ENCODE results near the gene TESMIN.

TESMIN gene

DNA sequence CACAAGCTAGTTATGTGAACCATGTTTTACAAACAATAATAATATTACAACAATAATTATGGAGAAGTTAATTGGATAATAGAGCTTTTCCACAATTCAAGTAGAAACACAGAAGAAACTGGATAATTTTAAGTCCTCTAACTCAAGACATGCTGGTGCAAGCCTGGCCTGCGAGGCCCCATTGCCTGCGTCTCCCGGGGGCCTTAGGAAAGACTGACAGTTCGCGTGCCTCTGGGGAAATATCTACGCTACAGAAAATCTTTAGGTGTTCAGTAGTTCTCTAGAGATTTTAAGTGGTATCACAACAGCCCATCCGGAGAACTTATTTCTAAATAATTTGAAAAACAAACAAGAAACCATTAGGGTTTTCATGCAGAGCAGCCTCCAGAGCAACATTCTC, 43.8 kb downstream of the TESMIN start:
- DNase-seq: no peak

DNA sequence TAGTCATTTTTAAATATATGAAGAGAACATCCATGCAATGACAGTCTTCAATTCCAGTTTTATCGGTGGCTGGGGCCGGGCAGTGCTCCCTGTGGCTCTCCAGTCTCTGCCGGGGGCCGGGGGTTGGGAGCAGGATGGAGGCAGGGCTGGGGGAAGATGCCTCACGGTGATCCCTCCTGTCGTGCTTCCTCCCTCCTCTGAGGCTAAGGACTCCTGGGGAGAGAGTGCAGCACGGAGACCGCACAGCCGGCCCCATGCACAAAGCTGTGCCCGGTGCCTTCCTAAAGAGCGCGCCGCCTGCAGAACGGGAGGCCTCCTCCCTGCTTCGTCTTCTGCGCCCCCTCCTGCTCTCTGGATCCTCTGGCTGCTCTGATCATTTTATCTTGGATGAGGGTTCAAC, 46.4 kb downstream of the TESMIN start:
- no peak for DNase-seq

DNA sequence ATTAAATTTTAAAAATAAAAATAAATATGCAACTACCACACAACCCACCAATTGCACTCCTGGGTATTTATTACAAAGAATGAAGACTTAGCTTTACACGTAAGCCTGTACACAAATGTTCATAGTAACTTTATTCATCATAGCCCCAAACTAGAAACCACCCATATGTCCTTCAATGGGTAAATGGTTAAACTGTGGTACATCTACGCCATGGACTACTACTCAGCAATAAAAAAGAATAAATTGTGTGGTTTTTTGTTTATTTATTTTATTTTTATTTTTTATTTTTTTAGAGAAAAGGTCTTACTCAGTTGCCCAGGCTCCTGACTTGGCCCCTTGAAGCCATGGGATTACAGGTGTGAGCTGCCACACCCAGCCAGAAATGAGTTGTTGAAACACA, 52.3 kb downstream of the TESMIN start:
- no peak for DNase-seq

DNA sequence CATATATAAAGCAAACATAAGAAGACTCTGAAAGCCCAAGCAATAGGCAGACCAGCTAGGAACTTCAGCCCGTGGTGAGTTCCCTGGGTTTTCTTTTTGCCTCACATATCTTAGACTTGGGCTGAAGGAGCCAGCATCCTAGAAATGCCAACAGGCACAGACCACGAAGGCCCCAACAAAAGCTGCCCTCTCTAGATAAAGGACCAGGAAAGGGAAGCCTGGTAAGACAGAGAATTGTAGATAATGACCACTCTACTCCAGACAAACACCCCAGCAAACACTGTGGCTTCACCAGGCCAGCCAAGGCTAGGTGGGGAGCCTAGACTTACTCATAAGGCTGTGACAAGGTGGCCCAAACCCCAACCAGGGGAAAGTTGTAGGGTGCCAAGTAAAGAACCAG, 55.8 kb downstream of the TESMIN start:
- DNase-seq: no peak

DNA sequence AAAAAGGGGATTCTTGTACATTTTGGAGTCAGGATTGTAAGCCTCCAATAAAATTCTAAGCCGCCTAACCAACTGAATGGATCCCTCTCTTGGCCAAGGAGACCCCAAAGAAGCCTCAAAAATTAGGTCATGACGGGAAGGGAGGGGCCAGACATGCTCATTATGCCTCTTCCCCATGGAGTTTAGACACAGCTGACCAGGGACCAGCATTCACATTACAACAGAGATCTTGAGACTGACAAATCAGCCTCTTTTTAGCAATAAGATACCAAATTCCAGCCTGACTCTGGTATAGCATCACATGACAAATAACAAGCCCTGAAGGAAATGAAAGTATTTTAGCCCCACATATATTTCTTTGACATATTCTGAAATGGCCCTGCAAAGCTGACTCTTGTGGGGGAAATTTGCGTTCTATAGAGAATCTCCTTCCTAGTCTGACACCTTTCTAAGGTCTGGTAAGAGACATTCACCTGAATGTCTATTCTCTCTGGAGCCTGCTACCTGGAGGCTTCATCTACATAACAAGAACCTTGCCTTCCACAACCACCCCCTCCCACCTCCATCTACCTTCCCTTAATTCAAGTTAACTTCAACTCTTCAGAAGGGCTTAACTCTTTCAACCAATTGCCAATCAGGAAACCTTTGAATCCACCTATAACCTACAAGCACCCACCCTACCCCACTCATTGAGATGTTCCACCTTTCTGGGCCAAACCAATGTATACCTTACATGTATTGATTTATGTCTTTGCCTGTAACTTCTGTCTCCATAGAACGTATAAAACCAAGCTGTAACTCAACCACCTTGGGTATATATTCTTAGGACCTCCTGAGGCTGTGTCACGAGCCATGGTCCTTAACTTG, 56.7 kb downstream of the TESMIN start:
- DNase-seq: no peak

DNA sequence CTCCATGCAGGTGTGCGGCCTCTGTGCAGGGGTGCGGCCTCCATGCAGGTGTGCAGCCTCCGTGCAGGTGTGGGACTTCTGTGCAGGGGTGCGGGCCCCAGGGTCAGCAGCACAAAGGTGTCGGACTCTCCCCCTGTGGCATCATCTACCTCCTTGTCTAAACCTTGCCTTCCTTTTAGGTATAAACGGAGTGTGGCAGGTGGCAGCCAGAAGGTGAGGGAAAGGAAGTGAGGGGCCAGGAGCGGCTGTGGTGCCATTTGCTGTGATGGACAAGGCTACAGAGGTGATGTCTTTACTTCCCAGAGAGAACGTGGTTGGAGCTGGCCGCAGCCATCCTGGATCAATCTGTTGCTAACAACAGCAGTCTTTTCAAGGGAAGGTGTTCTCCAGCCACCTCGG, 57.8 kb downstream of the TESMIN start:
- DNase-seq: no peak

DNA sequence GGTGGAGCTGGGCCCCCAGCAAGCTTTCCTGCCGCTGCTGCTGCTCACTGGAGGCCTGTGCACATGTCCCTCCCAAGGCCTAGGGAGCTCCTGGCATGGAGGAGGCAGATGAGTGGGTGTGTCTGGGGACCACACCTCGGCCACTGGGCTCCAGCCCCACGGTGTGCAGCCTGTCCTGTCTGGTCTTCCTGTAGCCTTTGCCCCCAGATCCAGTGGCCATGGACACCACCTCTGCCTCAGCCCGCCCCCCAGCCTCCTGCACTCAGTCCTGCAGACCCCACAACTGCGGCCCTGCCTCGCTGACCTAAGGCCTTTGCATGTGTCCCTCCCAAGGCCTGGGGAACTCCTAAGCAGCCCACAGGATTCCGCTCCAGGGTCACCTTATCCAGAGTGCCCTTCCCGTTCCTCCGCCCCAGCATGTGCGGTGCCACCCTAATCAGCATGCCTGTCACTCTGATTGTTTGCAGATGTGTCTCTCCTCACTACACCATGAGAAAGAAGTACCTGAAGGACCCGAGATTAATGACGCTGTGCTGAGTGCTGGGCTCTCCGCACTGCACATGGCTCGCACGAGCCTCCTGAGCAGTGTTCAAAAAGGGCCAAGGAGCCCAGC, 58.3 kb downstream of the TESMIN start:
- DNase-seq: no peak

DNA sequence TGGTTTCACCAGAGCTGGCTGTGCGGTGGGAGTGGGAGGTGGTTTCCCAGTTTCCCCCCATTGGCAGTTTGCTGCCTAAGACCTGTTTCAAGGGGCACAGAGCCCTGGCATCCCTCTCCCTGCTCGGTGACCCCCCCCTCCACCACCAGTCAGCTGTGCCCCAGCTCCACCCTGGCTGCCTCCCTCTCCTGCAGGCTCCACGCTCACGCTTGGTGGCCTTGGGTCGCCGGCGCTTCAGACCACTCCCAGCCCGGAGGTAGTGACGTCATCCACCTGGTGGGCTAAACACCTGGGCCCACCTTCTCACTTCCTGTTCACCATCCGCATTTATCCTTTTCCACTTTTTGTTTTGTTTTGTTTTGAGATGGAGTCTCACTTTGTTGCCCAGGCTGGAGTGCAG, 59.2 kb downstream of the TESMIN start:
- no peak for DNase-seq

DNA sequence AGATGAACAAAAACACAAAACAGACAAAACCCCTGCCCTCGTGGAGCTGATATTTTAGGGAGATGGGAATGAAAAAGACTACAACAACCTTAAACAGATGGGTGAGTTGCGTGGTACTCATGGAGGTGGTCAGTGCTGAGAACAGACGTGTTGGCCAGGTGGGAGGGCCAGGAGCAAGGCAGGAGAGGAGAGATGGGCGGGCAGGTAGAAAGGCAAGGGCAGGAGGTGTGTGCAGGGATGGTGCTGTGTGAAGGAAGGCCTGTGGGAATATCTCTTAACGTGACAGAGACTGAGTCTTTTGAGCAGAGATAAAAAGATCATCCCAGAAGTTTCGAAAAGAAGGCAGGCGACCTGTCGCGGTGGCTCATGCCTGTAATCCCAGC, 59.9 kb downstream of the TESMIN start:
- no peak for DNase-seq

DNA sequence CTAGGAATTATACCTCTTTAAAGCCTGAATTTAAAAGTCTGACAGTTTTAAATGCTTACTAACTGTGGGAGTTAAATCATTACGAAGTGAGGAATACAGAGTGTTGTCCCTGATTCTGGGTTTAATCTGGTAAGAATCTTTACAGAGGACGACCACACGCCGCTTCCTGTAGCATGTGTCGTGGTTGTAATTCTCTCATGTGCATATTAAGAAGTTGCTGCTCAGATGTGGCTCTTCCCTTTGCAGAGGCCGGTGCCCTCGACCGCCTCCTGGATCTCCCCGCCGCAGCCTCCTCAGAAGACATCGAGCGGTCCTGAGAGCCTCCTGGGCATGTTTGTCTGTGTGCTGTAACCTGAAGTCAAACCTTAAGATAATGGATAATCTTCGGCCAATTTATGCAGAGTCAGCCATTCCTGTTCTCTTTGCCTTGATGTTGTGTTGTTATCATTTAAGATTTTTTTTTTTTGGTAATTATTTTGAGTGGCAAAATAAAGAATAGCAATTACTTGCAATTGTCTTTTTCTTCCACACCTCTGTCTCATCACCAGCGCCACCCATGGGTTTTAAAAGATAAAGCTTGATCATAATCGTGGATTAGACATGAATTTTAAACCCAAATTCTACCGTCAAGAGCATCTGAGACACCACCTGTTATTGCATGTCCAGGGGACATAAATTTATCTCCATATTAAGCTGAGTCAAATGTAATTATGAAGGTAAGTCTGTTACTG, 60.5 kb downstream of the TESMIN start:
- DNase-seq: no peak

DNA sequence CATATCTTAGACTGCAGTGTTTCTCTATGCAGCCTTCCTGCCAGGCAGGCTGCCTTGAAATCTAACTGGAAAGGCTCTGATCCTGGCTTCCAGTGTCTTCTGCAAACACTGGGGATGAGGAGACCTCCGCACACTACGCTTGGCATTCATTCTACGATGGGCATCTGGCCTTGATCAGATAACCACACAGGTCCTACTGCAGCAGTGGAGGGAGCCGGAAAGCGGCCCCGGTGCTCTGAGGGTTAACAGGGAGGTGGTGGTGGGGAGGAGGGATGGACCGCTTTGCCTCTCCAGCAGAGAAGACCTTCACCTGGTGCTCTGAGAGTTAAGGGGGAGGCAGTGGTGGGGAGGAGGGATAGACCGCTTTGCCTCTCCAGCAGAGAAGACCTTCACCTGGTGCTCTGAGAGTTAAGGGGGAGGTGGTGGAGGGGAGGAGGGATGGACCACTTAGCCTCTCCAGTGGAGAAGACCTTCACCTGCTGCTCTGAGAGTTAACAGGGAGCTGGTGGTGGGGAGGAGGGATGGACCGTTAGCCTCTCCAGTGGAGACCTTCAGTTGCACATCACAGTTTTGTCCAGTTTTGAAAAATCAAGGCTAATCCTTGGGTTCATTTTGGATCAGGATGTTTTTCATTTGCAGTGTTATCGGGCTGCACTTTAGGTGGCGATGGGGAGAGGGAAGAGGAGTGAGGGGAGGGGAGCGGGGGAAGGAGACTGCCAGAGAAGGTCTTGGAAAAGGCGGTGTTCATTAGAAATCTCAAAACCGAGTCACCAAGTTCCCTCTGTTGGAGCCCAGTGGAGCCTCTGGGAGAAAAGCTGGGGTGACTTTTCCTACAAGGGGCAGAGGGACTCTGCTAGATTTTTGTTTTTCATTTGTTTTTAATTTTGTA, 61.3 kb downstream of the TESMIN start:
- no peak for DNase-seq

DNA sequence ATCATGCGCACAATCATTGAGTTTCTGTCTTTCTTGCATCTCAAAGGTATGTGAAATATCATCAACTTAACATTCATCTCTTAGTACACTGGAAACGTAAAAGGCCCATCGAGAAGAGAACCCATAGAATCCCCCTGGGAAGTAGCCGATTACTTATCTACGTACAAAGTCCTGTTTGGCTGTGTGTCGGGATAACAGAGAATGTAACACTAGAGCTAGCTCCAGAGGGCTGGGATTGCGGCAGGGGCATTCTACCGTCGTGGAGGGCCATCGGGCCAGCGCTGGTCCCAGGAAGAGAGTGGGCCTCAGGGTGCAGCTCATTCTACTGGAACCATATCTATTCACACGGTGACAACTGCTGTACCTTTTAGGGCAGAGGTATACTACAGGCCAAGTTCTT, 62.4 kb downstream of the TESMIN start:
- no peak for DNase-seq

DNA sequence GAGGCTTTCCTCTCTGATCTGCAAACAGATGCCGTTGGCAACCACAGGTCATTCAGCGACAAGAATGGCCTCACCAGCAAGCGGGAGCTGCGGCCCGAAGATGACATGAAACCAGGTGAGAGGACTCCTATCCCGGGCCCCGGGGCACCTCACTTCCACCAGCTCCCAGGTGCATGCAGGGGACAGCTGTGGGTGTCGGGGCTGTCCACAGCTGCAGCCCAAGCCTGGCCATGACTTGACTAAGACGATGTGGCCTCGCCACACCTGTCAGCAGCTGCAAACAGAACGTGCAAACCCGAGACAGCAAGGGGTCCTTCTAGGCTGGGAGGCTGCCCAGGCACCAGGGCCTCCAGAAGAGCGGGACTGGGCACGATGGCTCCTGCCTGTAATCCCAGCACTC, 63.3 kb downstream of the TESMIN start:
- no peak for DNase-seq

DNA sequence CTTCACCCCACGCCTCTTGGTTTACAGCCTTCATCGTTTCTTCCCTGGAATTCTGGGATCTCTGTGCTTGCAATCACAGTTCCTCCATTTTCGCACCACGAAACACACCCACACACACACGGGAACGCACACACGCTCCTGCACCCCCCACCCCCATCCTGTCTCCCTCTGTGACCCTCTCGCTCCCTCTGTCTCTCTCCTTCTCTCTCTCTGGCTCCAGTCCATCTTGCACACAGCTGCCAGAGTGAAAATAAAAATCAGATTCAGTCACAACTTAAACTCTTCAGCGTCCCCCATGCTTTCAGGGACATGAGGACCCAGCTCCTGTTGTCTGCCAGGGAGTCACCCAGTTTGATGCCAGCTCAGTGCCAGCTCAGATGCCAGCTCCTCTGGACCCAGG, 64.0 kb downstream of the TESMIN start:
- no peak for DNase-seq

DNA sequence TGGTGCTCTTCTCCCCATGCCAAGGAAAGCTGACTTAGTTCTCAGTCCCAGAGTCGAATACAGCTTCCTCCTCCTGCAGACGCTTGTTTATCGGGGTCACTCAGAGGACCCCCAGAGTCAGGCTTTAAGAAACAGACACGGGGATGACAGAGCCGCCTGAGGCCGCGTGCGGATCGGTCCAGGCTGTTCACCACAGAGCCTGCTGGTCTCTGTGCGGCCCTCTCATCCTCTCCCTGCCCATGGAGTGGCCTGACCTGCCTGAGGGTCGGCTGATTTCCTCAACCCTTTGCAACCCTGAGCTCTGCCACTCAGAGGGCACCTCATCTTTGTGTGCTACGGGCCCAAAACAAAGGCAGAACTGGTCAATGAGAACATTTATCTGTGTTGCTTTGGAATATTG, 64.8 kb downstream of the TESMIN start:
- DNase-seq: no peak

DNA sequence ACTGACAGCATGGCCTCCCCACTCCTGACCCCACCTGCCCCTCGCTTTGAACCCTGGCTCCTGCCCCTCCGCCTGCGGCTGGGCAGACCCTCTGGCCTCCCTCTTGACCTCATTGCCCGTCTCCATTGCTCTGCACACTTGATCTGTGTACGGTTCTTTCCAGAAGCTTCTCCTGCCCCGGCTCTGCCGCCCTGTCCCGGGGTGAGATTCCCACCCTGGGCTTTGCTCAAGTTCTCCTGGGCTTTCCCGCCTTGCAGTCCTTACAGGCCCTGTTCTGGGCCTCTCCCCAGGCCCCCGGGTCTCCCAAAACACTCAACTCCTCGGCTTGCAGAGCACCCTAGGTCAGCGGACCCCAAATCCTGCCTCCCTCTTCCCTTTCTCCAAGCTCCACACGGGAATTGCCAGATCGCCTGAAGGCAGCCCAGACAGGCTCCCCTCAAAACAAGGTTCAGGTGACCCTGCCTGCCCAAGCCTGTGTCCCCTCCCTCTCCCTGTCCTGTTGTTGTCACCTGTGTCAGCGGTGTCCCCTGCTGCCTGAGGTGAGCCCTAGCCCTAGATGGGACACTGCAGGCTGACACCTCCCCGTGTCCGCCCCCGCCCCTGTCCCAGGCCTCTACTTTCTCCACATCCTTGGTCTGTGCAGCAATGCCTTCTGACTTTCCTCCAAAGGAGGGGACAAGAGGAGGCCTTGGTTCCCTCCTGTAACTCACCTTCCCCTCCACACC, 65.5 kb downstream of the TESMIN start:
- no peak for DNase-seq

DNA sequence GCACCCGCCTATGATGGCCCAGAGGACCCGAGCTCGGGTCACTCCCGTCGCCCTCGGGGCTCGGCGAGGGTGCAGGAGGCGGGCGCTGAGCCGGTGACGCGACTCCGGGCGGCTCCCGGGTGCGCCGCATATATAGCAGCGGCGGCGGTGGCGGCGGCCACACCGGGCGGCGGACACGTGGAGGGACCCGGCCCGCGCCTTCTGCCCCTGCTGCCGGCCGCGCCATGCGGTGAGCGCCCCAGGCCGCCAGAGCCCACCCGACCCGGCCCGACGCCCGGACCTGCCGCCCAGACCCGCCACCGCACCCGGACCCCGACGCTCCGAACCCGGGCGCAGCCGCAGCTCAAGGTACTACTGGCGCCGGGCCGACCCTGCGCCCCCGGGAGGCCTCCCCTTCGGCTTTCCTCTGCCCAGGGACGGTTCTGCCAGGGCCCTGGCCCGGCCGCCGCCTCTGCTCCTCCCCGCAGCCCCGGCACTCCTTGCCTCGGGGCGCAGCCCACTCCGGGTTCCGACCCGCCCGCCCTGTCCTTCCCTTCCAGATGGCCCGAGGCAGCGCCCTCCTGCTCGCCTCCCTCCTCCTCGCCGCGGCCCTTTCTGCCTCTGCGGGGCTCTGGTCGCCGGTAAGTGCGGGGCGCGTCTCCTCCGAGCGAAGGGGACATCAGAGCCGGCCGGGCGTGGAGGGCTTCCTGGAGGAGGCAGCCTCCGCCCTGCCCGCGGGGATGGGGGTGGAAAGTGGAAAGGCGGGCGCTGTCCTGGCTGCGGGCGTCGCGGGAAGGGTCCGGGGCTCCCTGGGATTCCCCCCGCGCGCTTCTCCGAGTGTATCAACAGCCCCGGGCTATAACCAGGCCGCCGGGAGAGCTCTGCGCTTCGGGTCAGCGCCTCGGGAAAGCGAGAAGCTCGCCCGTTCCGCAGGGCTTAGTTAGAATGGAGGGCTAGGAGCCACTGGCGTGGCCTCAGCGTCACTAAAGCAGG, 66.6 kb downstream of the TESMIN start, which contains the start of gene GAL:
TSS of gene GAL (plus strand) at position 160 of the 972 bp plus-strand sequence. CDS start at position 540, 380 bp downstream.
- DNase-seq: no peak

DNA sequence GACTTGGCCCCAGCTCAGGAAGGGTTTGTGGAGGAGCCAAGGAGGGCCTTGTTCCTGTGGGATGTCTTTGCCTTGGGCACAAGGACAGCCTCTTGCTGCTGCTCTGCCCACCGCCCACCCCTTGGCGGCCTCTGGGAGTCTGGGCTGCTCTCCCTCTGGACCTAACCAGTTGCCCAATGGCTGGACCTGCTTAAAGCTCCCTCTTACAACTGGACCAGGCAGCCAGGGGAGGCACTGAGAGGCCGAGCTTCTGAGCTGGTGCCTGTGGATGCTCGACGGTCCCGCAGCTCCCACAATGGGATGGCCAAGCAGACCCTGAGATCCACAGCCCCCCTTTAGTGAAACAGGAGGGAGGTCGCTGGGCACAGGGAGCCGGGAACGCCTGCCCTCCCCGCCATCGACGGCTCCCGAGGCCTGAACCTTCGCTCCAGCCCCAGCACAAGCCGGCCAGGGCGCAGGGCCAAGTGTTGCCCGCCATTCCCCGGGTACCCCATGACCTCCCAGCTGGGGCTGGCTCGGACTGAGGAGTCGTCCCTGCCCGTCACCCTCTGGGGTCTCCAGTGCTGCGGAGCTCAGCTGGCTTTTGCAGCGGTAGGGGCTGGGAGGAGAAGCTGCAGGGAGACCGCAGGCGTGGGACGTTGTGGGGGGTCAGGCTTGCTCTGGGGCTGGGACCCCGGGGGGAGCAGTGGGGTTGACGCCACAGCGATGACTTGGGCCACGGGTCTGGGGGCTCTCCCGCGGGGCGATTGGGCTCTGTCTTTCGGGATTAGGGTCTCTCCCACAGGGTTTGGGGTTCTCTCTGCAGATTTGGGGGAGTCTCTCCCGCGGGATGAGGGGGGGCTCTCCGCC, 67.6 kb downstream of the TESMIN start:
- no peak for DNase-seq

DNA sequence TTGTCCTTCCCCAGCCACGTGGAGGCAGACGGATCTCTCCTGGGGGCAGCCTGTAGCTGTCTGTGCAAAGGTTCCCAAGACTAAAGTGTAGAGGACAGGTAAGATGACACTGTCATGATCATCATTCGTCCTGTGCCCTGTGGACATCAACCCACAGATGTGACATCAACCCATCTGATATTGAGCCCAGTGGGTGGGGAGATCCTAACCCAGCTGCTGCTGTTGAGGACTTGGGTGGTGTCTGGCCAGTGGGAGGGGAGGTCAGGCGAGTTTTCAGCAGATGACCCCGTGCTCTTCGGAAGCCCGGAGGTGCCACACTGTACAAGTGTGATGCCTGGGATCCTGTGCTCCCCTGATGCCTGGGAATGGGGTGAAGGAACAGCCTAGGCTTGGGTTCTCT, 68.2 kb downstream of the TESMIN start:
- no peak for DNase-seq

DNA sequence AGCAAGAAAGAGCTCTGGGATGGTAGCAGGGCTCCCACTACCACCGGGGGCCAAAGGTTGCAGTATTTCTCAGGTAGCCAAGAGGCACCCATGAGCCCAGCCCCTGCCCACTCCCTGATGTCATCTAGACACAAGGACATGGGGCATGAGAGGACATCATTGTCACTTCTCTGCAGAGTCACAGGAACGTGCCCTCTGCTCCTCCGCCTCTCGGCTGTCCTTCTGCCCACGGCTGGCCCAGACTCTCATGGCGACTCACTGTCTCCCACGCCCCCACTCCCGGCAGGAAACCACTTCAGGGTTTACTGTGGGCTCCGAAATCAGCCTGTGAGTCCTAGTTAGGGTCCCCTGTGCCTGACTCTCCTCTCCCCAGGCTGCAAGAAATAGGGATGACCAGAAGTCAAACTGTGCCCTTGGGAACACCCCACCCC, 68.8 kb downstream of the TESMIN start:
- DNase-seq: no peak
